TTC549 (cell line): Measurements from ENCODE around the gene MTRFR.
"Not testable (repeated sequence)": the region's sequence is repeated elsewhere in the genome, so short reads cannot be mapped to it uniquely, and the experiment has no call there.

Experiments used
- FAIRE-seq: peaks from 2 replicates; lab custom pipeline; 2012; peaks lifted over from hg19 to GRCh38; lab: Jason Lieb, UNC

MTRFR gene

GRCh38 chr12:123248996-123249741 is 15.9 kb downstream of the MTRFR start:
- FAIRE-seq = not testable (repeated sequence)

DNA sequence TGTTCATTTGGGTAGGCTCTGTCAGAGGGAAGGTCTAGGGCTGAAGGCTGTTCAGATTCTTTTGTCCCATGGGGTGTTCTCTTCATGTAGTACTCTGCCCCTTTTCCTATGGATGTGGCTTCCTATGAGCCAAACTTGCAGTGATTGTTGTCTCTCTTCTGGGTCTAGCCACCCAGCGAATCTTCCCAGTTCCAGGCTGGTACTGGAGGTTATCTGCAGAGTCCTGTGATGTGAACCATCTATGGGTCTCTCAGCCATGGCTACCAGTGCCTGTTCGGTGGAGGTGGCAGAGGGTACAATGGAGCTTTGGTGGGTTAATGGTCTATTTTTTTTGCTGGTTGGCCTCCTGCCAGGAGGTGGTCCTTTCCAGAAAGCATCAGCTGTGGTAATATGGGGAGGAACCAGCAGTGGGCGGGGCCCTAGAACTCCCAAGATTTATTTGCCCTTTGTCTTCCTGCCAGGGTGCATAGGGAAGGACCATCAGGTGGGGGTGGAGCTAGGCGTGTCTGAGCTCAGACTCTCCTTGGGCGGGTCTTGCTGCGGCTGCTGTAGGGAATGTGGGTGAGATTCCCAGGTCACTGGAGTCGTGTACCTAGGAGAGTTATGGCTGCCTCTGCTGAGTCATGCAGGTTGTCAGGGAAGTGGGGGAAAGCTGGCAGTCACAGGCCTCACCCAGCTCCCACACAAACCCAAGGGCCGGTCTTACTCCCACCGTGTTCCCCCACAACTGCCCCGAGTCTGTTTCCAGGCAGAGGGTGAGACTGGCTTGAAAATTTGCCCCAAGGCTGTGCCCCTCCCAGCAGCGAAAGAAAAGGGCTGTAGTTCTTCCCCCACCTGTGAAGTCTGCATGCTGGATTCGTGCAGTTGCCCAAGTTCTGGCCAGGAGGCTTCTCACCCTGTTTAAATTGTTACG is 17.5 kb downstream of the MTRFR start:
- no peak for FAIRE-seq

GRCh38 chr12:123251403-123252076 is 18.3 kb downstream of the MTRFR start:
- FAIRE-seq = no peak

GRCh38 chr12:123252365-123252764 is 19.1 kb downstream of the MTRFR start:
- not testable (repeated sequence) for FAIRE-seq

- FAIRE-seq = no peak
These were observed 20.6 kb downstream of the MTRFR start for GRCh38 chr12:123253641-123254459.

GRCh38 chr12:123254853-123255446 is 21.7 kb downstream of the MTRFR start:
- no peak for FAIRE-seq

- no peak for FAIRE-seq
These were observed 25.4 kb downstream of the MTRFR start for GRCh38 chr12:123258593-123258992.

- FAIRE-seq = no peak
These were observed 26.8 kb downstream of the MTRFR start for GRCh38 chr12:123260081-123260480.

DNA sequence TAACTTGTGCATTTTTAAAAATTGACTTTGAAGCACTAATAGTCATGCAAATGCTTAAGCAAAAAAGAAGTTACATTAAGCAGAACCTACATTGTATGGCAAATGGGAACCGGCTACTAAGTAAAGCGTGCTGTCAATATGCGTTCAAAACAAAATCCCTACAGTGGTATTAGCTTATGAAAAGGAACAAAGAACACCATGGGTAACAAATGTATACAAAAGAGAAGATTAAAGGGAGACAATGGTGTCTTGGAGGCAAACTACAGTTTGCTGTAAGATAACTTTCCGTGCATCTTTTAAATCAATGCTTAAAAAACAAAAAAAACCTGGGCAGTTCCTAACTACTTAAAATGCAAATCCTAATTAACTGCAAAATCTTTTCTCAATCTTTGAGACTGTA is 28.0 kb downstream of the MTRFR start:
- no peak for FAIRE-seq

- FAIRE-seq = no peak
These were observed 30.1 kb downstream of the MTRFR start for GRCh38 chr12:123263196-123263817.

DNA sequence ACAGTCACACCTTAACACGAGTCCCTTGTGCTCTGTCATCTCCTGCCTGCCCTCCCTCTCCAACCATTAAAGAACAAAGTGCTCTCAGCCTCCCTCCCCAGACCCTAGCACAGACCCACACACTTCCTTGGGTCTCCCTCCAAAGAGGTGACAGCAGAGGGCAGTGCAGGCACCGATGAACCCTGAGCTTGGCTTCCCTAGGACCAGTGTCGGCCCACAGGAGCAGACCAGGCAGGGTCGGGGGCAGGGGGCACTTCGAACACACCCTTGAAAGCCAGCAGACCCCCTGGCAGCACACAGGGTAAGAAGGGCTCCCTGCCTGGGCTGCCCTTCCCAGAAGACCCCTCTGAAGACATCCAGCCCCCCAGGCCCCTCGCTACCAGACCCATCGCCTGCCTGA is 31.4 kb downstream of the MTRFR start:
- no peak for FAIRE-seq

GRCh38 chr12:123265851-123266678 is 32.8 kb downstream of the MTRFR start:
- no peak for FAIRE-seq

- no peak for FAIRE-seq
These were observed 33.5 kb downstream of the MTRFR start for GRCh38 chr12:123266679-123267277.

- no peak for FAIRE-seq
These were observed 34.2 kb downstream of the MTRFR start for GRCh38 chr12:123267335-123267920.

- FAIRE-seq = no peak
These were observed 35.0 kb downstream of the MTRFR start for GRCh38 chr12:123267991-123268843.

GRCh38 chr12:123268850-123269249 is 35.6 kb downstream of the MTRFR start:
- no peak for FAIRE-seq

GRCh38 chr12:123269395-123269892 is 36.2 kb downstream of the MTRFR start:
- no peak for FAIRE-seq

DNA sequence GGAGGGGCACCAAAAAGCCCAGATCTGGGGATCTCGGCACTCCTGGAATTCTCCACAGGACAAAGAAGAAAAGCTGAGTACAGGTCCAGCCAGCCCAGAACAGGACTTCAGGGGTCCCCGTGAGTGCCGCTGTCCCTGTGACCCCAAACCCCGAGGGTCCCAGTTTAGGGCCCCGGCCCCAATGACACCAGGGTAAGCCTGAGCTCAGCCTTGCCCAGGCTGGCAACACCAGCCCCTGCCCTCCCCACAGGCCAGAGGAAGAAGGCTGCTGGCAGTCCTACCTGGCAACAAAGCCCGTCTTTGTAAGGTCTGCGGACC is 36.6 kb downstream of the MTRFR start:
- no peak for FAIRE-seq
